ENCODE results near the gene PLXDC1.
A peak's percentile ranks its signal among the peaks of the same experiment; 100 is the strongest.
"Not testable (repeated sequence)": the region's sequence is repeated elsewhere in the genome, so short reads cannot be mapped to it uniquely, and the experiment has no call there.

The PLXDC1 gene

GRCh38 chr17:39153599-39154051 is 2.2 kb upstream of the PLXDC1 start:
- peak; percentile 87 for DNase-seq (ENCODE audit: low read depth)

GRCh38 chr17:39151943-39152818 is 744 bp upstream of the PLXDC1 start:
- DNase-seq (ENCODE audit: low read depth), result no peak

GRCh38 chr17:39150795-39151149 is 665 bp downstream of the PLXDC1 start:
- no peak for DNase-seq (ENCODE audit: low read depth)

GRCh38 chr17:39150104-39150634 is 1.3 kb downstream of the PLXDC1 start:
- no peak for DNase-seq (ENCODE audit: low read depth)

- DNase-seq (ENCODE audit: low read depth), result no peak
These were observed 3.9 kb downstream of the PLXDC1 start for GRCh38 chr17:39147221-39148185.

GRCh38 chr17:39146273-39146672 is 5.2 kb downstream of the PLXDC1 start:
- no peak for DNase-seq (ENCODE audit: low read depth)

- DNase-seq (ENCODE audit: low read depth), result no peak
These were observed 6.3 kb downstream of the PLXDC1 start for GRCh38 chr17:39145143-39145542.

GRCh38 chr17:39144416-39144840 is 7.0 kb downstream of the PLXDC1 start:
- DNase-seq (ENCODE audit: low read depth), result no peak

- DNase-seq (ENCODE audit: low read depth), result no peak
These were observed 7.8 kb downstream of the PLXDC1 start for GRCh38 chr17:39143552-39144093.

- no peak for DNase-seq (ENCODE audit: low read depth)
These were observed 9.3 kb downstream of the PLXDC1 start for GRCh38 chr17:39141915-39142664.

GRCh38 chr17:39141294-39141693 is 10.1 kb downstream of the PLXDC1 start:
- DNase-seq (ENCODE audit: low read depth), result no peak

GRCh38 chr17:39139561-39139960 is 11.9 kb downstream of the PLXDC1 start:
- DNase-seq (ENCODE audit: low read depth), result no peak

GRCh38 chr17:39139161-39139511 is 12.3 kb downstream of the PLXDC1 start:
- DNase-seq (ENCODE audit: low read depth), result no peak

- no peak for DNase-seq (ENCODE audit: low read depth)
These were observed 12.8 kb downstream of the PLXDC1 start for GRCh38 chr17:39138431-39139160.

GRCh38 chr17:39134878-39135277 is 16.6 kb downstream of the PLXDC1 start:
- DNase-seq (ENCODE audit: low read depth), result no peak

GRCh38 chr17:39132192-39132610 is 19.2 kb downstream of the PLXDC1 start:
- no peak for DNase-seq (ENCODE audit: low read depth)

- DNase-seq (ENCODE audit: low read depth), result no peak
These were observed 19.8 kb downstream of the PLXDC1 start for GRCh38 chr17:39131616-39132015.

- DNase-seq (ENCODE audit: low read depth), result no peak
These were observed 21.2 kb downstream of the PLXDC1 start for GRCh38 chr17:39130205-39130604.

GRCh38 chr17:39129544-39129943 is 21.9 kb downstream of the PLXDC1 start:
- not testable (repeated sequence) for DNase-seq (ENCODE audit: low read depth)

- no peak for DNase-seq (ENCODE audit: low read depth)
These were observed 25.0 kb downstream of the PLXDC1 start for GRCh38 chr17:39126436-39126835.

All from activated T-helper 9 cell treated with anti-CD3 and anti-CD28 coated beads, Interleukin-2, amount 50 U/mL, for 16 hours (primary cell).